HG03097 (cell line): Measurements from ENCODE around the gene PCBP3.

Experiments used
- ATAC-seq: cut with Tn5 transposase; IDR thresholded peaks from one replicate; pipeline ENCODE4 v1.9.1; 2021; ENCODE audit not compliant: unreplicated experiment, low FRiP score

The PCBP3 gene

GRCh38 chr21:45774291-45774690 lies 130.8 kb downstream of the PCBP3 start:
- no peak for ATAC-seq

GRCh38 chr21:45776971-45777370 lies 133.4 kb downstream of the PCBP3 start:
- no peak for ATAC-seq

GRCh38 chr21:45778686-45779085 lies 135.2 kb downstream of the PCBP3 start:
- ATAC-seq = no peak

GRCh38 chr21:45779226-45779625 lies 135.7 kb downstream of the PCBP3 start:
- ATAC-seq = no peak

GRCh38 chr21:45780647-45781046 lies 137.1 kb downstream of the PCBP3 start:
- ATAC-seq = no peak

GRCh38 chr21:45781741-45782140 lies 138.2 kb downstream of the PCBP3 start:
- no peak for ATAC-seq

- no peak for ATAC-seq
Observed at GRCh38 chr21:45786660-45787059, 143.1 kb downstream of the PCBP3 start.

- no peak for ATAC-seq
Observed at GRCh38 chr21:45787371-45787770, 143.8 kb downstream of the PCBP3 start.

- no peak for ATAC-seq
Observed at GRCh38 chr21:45788198-45788597, 144.7 kb downstream of the PCBP3 start.

- ATAC-seq = no peak
Observed at GRCh38 chr21:45788637-45789506, 145.3 kb downstream of the PCBP3 start.

- no peak for ATAC-seq
Observed at GRCh38 chr21:45790427-45790826, 146.9 kb downstream of the PCBP3 start.

GRCh38 chr21:45791562-45792418 lies 148.3 kb downstream of the PCBP3 start:
- ATAC-seq = no peak

- no peak for ATAC-seq
Observed at GRCh38 chr21:45792682-45793383, 149.3 kb downstream of the PCBP3 start.

GRCh38 chr21:45794027-45794426 lies 150.5 kb downstream of the PCBP3 start:
- ATAC-seq = no peak

GRCh38 chr21:45796003-45796402 lies 152.5 kb downstream of the PCBP3 start:
- no peak for ATAC-seq

- ATAC-seq = no peak
Observed at GRCh38 chr21:45797338-45797737, 153.8 kb downstream of the PCBP3 start.

- no peak for ATAC-seq
Observed at GRCh38 chr21:45799765-45800338, 156.3 kb downstream of the PCBP3 start.

- no peak for ATAC-seq
Observed at GRCh38 chr21:45800339-45801080, 157.0 kb downstream of the PCBP3 start.

GRCh38 chr21:45801129-45801964 lies 157.8 kb downstream of the PCBP3 start:
- no peak for ATAC-seq
